GM12873 (cell line): ENCODE measurements around the gene GRK4.

Experiments
- TF ChIP-seq, protein P1 (sequence below): IDR thresholded peaks from 2 replicates; pipeline ENCODE4 v1.5.1; 2012; ENCODE audit warnings: low read depth, mild to moderate bottlenecking, moderate library complexity, low read length, control low read depth; ENCODE audit not compliant: insufficient read depth; ENCODE audit errors: missing control alignments

The GRK4 gene

DNA sequence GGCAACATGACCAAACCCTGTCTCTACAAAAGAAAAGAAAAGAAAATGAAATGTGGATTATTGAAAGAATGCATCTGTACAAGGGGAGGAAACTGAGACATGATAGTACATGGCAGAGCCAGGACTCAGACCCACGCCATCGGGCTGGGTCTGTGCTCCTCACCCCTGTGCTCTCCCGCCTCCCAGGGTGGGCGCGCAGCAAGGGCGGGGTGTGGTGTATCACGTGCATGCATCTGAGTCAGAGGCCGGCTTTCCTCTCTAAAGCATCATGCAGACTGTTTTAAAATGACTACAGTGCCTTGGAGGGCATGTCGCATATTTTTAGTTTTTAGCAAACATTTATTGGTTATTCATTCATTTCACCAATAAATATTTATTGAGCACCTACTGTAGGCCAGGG is 63.2 kb downstream of the GRK4 start:
- TF ChIP-seq, protein P1, sequence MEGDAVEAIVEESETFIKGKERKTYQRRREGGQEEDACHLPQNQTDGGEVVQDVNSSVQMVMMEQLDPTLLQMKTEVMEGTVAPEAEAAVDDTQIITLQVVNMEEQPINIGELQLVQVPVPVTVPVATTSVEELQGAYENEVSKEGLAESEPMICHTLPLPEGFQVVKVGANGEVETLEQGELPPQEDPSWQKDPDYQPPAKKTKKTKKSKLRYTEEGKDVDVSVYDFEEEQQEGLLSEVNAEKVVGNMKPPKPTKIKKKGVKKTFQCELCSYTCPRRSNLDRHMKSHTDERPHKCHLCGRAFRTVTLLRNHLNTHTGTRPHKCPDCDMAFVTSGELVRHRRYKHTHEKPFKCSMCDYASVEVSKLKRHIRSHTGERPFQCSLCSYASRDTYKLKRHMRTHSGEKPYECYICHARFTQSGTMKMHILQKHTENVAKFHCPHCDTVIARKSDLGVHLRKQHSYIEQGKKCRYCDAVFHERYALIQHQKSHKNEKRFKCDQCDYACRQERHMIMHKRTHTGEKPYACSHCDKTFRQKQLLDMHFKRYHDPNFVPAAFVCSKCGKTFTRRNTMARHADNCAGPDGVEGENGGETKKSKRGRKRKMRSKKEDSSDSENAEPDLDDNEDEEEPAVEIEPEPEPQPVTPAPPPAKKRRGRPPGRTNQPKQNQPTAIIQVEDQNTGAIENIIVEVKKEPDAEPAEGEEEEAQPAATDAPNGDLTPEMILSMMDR, result no peak

DNA sequence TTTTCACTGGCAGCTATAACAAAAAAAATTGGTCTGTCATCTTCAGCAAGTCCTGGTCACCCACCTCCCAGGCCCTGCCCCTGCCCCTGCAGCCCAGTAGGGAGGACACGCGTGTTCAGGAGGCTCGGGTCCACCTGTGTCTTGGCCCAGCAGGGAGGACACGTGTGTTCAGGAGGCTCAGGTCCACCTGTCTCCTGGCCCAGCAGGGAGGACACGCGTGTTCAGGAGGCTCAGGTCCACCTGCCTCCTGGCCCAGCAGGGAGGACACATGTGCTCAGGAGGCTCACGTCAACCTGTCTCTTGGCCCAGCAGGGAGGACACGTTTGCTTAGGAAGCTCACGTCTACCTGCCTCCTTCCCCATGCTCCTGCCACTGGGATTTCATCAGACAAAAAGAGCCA is 66.1 kb downstream of the GRK4 start:
- TF ChIP-seq, protein P1, result no peak

DNA sequence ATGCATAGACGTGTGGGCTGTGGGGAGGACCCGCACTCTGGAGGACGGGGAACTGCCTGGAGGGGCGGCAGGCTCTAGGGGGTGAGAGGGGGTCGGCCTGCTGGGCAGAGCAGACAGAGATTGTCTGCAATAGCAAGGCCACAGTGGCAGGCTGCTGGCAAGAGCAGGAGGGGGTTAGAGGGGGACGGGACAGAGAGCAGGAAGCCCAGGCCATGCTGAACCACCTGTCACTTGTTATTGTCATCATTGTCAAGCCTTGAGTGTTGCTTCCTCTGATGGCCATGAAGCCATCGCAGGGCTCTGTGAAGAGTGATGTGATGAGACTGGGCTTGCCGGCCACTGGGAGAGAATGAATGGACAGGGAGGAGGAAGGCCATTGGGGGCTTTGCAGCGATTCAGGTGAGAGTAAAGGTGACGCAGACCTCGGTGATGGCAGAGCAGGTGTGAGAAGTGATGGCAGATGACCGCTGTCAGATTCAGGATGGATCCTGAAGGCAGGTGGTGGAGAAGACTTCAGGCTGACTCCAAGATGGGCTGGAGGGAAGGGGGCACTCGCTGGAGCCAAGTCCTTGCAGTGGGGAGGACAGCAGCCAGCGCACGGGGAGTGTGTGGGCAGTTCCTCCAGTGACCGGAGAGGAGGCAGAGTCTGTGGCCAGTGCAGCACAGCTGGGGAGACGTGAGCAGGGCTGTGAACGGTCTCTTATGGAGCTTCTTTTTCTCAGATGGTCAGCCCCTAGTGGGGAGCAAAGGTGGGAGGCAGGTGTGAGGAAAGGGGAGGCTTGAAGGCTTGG is 67.4 kb downstream of the GRK4 start:
- TF ChIP-seq, protein P1, result no peak

- TF ChIP-seq, protein P1, result no peak
Measured at GRCh38 chr4:3031357-3032082, 68.1 kb downstream of the GRK4 start.

DNA sequence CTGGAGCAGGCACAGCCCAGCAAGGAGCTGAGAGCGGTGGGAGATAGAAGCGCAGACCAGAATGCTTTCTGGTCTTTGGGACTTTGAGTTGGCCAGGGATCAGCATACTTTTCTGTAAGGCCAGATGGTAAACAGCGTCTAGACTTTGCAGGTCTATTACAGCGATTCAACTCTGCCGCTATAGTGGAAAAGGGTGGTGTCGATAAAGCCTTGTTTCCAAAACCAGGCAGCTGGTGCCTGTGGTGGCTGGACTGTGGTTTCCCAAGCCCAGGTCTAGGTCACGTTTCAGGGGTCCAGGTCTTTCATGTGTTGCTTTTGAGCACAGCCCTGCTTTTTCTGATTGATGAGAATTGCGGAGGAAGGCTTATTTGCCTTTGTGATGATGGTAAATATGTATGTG is 70.9 kb downstream of the GRK4 start:
- TF ChIP-seq, protein P1, result no peak

- TF ChIP-seq, protein P1, result no peak
Measured at GRCh38 chr4:3035249-3035648, 71.9 kb downstream of the GRK4 start.

DNA sequence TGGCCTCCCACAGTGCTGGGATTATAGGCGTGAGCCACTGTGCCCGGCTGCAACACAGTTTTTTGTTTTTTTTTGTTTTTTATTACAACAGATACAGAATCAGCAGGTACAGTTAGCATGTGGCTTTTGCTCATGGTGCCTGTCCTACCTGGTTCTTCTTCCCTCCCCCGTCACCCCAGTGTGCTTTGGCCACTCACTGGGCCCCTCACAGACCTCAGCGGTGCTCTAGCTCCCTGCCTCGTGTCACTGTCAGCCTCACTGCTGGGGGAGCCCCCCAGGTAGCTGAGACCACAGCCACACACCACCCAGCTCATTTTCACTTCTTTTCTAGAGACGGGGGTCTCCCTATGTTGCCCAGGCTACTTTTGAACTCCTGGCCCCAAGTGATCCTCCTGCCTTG is 72.3 kb downstream of the GRK4 start:
- TF ChIP-seq, protein P1, result no peak
